ENCODE measurements around the gene MYCN. TPM values are rescaled to one million over a fixed set of nuclear protein-coding genes. Genes with fewer than 3 reads are reported as not detected.

MYCN gene
- total RNA-seq: not detected

DNA sequence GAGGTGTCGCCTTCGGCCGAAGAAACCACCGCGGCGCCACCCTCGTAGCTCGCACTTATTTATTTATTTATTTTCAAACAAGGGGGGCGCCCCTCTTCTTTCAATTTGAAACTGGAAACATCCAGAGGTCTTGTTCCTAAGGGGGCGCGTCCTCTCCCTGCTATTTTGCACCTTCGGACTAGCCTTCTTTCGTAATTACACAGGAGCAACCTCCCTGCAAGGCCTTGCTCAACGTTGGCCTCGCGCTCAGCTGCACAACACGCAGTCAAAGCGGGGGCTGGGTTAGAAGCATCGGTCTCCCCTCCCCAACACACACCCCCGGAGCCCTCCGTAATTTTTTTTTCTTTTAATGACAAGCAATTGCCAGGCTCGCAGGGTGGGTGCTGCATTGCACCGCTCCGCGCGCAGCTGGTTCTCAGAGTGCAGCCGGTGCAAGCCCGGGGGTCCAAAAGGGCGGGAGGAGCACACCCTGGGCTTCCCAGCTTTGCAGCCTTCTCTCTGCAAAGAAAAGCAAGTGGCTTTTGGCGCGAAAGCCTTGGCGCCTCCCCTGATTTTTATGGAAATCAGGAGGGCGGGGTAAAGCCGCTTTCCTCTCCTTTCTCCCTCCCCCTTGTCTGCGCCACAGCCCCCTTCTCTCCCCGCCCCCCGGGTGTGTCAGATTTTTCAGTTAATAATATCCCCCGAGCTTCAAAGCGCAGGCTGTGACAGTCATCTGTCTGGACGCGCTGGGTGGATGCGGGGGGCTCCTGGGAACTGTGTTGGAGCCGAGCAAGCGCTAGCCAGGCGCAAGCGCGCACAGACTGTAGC is at the start of gene MYCN:
Gene MYCN, plus strand, starts transcription at position 697 of the 807 bp plus-strand sequence. CDS start 1,515 bp downstream, outside the sequence.
- ATAC-seq (peak; percentile 30 to 65), DNase-seq (ENCODE audit: low spot score in 2 of 2) (peak in 1 of 2 donors; percentile 58)
- H3K27ac Mint-ChIP-seq: no peak within 1 kb of the TSS
- peaks cover 0 to 5% of the 10 kb centered on the region in 2 donors for H3K36me3 Mint-ChIP-seq
- H3K9me3 Mint-ChIP-seq: no peaks in the 10 kb centered on the region

- Mint-ChIP-seq H3K27ac (no peak overlapping the region), H3K36me3 (peaks cover 0 to 6% of the 10 kb centered on the region in 2 donors), H3K9me3 (no peaks in the 10 kb centered on the region)
- ATAC-seq (no peak), DNase-seq (ENCODE audit: low spot score in 2 of 2) (no peak)
These were observed 49.1 kb upstream of the MYCN start for GRCh38 chr2:15890936-15891905.

GRCh38 chr2:15892151-15892880 is 48.0 kb upstream of the MYCN start:
- Mint-ChIP-seq H3K36me3 (peaks cover 0 to 8% of the 10 kb centered on the region in 2 donors), H3K9me3 (peaks cover 0 to 4% of the 10 kb centered on the region in 2 donors), H3K27ac (no peak overlapping the region)
- ATAC-seq: no peak
- no peak for DNase-seq (ENCODE audit: low spot score in 2 of 2)

GRCh38 chr2:15893085-15893484 is 47.3 kb upstream of the MYCN start:
- H3K27ac Mint-ChIP-seq: no peak overlapping the region
- DNase-seq (ENCODE audit: low spot score in 2 of 2) (no peak), ATAC-seq (no peak)
- peaks cover 6 to 13% of the 10 kb centered on the region in 2 donors for H3K36me3 Mint-ChIP-seq
- H3K9me3 Mint-ChIP-seq: peaks cover 0 to 8% of the 10 kb centered on the region in 2 donors

- Mint-ChIP-seq H3K9me3 (peaks cover 0 to 10% of the 10 kb centered on the region in 2 donors), H3K27ac (no peak overlapping the region), H3K36me3 (peaks cover 6 to 16% of the 10 kb centered on the region in 2 donors)
- no peak for ATAC-seq
- no peak for DNase-seq (ENCODE audit: low spot score in 2 of 2)
These were observed 46.5 kb upstream of the MYCN start for GRCh38 chr2:15893689-15894480.

GRCh38 chr2:15894481-15895144 is 45.7 kb upstream of the MYCN start:
- Mint-ChIP-seq H3K9me3 (peaks cover 5 to 10% of the 10 kb centered on the region in 2 donors), H3K36me3 (peaks cover 6 to 16% of the 10 kb centered on the region in 2 donors), H3K27ac (no peak overlapping the region)
- ATAC-seq (no peak), DNase-seq (ENCODE audit: low spot score in 2 of 2) (no peak)

GRCh38 chr2:15895615-15896469 is 44.5 kb upstream of the MYCN start:
- H3K36me3 Mint-ChIP-seq: peaks cover 6 to 16% of the 10 kb centered on the region in 2 donors

GRCh38 chr2:15896859-15897258 is 43.5 kb upstream of the MYCN start:
- DNase-seq (ENCODE audit: low spot score in 2 of 2) (no peak), ATAC-seq (no peak)
- H3K9me3 Mint-ChIP-seq: peaks cover 10 to 14% of the 10 kb centered on the region in 2 donors
- H3K27ac Mint-ChIP-seq: no peak overlapping the region
- peaks cover 6 to 16% of the 10 kb centered on the region in 2 donors for H3K36me3 Mint-ChIP-seq

More at GRCh38 chr2:15895615-15896469, 44.5 kb upstream of the MYCN start:
- ATAC-seq (no peak), DNase-seq (ENCODE audit: low spot score in 2 of 2) (no peak)
- Mint-ChIP-seq H3K9me3 (peaks cover 5 to 10% of the 10 kb centered on the region in 2 donors), H3K27ac (no peak overlapping the region)

- ATAC-seq (no peak), DNase-seq (ENCODE audit: low spot score in 2 of 2) (no peak)
- H3K9me3 Mint-ChIP-seq: peaks cover 10 to 14% of the 10 kb centered on the region in 2 donors
- peaks cover 6 to 16% of the 10 kb centered on the region in 2 donors for H3K36me3 Mint-ChIP-seq
- no peak overlapping the region for H3K27ac Mint-ChIP-seq
These were observed 42.8 kb upstream of the MYCN start for GRCh38 chr2:15897431-15898098.

- peaks cover 6 to 16% of the 10 kb centered on the region in 2 donors for H3K36me3 Mint-ChIP-seq
- ATAC-seq (no peak), DNase-seq (ENCODE audit: low spot score in 2 of 2) (no peak)
- H3K9me3 Mint-ChIP-seq: peaks cover 10 to 14% of the 10 kb centered on the region in 2 donors
- no peak overlapping the region for H3K27ac Mint-ChIP-seq
These were observed 41.1 kb upstream of the MYCN start for GRCh38 chr2:15899327-15899612.

- ATAC-seq (no peak), DNase-seq (ENCODE audit: low spot score in 2 of 2) (no peak)
- Mint-ChIP-seq H3K27ac (no peak overlapping the region), H3K36me3 (peaks cover 6 to 16% of the 10 kb centered on the region in 2 donors), H3K9me3 (peaks cover 10 to 14% of the 10 kb centered on the region in 2 donors)
These were observed 40.4 kb upstream of the MYCN start for GRCh38 chr2:15899751-15900493.

DNA sequence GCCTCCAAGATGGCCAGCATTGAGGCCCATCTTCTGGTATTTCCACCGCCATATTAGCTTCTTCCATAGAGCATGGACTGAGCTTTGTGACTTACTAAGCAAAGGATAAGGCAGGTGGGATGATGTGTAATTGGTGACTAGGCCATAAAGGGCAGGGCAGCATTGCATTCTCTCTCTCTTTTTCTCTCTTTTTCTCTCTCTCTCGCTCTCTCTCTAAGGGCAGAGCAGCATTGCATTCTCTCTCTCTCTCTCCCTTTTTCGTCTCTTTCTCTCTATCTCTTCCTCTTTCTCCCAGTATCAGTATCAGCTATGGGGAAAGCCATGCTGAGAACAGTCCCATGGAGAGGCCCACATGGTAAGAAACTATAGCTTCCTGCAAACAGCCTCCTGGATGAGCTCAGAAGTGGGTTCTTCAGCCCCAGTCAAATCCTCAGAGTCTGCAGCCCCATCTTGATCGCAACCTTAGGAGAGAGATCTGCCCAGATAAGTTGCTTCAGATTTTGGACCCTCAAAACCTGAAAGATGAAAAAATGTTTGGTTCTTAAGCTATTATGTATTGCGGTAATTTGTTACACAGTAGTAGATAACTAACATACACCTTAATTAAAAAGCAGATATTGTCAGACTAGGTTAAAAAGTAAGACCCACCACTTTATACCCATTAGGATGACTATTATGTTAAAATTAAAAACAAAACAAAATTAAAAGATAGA is 39.1 kb upstream of the MYCN start:
- DNase-seq (ENCODE audit: low spot score in 2 of 2) (no peak), ATAC-seq (no peak)
- peaks cover 10 to 14% of the 10 kb centered on the region in 2 donors for H3K9me3 Mint-ChIP-seq
- peaks cover 6 to 10% of the 10 kb centered on the region in 2 donors for H3K36me3 Mint-ChIP-seq
- no peak overlapping the region for H3K27ac Mint-ChIP-seq

GRCh38 chr2:15901808-15902130 is 38.6 kb upstream of the MYCN start:
- Mint-ChIP-seq H3K36me3 (peaks cover 6 to 8% of the 10 kb centered on the region in 2 donors), H3K27ac (no peak overlapping the region), H3K9me3 (peaks cover 10 to 12% of the 10 kb centered on the region in 2 donors)
- DNase-seq (ENCODE audit: low spot score in 2 of 2) (no peak), ATAC-seq (no peak)
